Glutamatergic neuron (in vitro differentiated cells): ENCODE data around the gene CYFIP2. TPM values are rescaled to one million over a fixed set of nuclear protein-coding genes. Genes with fewer than 3 reads are reported as not detected.
"Not testable (repeated sequence)": the region's sequence is repeated elsewhere in the genome, so short reads cannot be mapped to it uniquely, and the experiment has no call there.

ENCODE experiments used
- DNase-seq: peaks from one replicate; pipeline ENCODE4 v3.0.0; 2022
- H3K27ac Mint-ChIP-seq: one replicate; pipeline ENCODE4 v1.8.0; 2020; ENCODE audit warnings: mild to moderate bottlenecking, mixed read lengths, inconsistent platforms; ENCODE audit not compliant: unreplicated experiment
- H3K27me3 Mint-ChIP-seq: one replicate; pipeline ENCODE4 v1.8.0; 2020; ENCODE audit warnings: mild to moderate bottlenecking, moderate library complexity, mixed read lengths, inconsistent platforms; ENCODE audit not compliant: unreplicated experiment
- H3K36me3 Mint-ChIP-seq: one replicate; pipeline ENCODE4 v1.8.0; 2020; ENCODE audit warnings: mild to moderate bottlenecking, mixed read lengths, inconsistent platforms; ENCODE audit not compliant: unreplicated experiment
- H3K4me1 Mint-ChIP-seq: one replicate; pipeline ENCODE4 v1.8.0; 2020; ENCODE audit warnings: mild to moderate bottlenecking, low read depth, mixed read lengths, inconsistent platforms; ENCODE audit not compliant: unreplicated experiment
- H3K4me3 Mint-ChIP-seq: one replicate; pipeline ENCODE4 v1.8.0; 2020; ENCODE audit warnings: mild to moderate bottlenecking, mixed read lengths, inconsistent platforms; ENCODE audit not compliant: unreplicated experiment
- H3K9me3 Mint-ChIP-seq: one replicate; pipeline ENCODE4 v1.8.0; 2020; ENCODE audit warnings: mild to moderate bottlenecking, moderate library complexity, mixed read lengths, inconsistent platforms; ENCODE audit not compliant: unreplicated experiment
- total RNA-seq: library from RNA; stranded (reverse); fragmentation: NEBNext Ultra II Directional; extraction: Animal tissue kit (Norgen Biotek cat#: 25700); gene quantifications from one replicate; pipeline ENCODE4 v1.2.1, GENCODE V29; 2021; ENCODE audit not compliant: unreplicated experiment
- TF ChIP-seq, protein P1 (sequence below): fragments of 200-600 bp; sonication (generic); IDR thresholded peaks from one replicate; pipeline ENCODE4 v1.5.0; 2021; ENCODE audit not compliant: partially characterized antibody, unreplicated experiment

CYFIP2 gene
- total RNA-seq, 1 donor from 2014 or later, result 120 TPM

DNA sequence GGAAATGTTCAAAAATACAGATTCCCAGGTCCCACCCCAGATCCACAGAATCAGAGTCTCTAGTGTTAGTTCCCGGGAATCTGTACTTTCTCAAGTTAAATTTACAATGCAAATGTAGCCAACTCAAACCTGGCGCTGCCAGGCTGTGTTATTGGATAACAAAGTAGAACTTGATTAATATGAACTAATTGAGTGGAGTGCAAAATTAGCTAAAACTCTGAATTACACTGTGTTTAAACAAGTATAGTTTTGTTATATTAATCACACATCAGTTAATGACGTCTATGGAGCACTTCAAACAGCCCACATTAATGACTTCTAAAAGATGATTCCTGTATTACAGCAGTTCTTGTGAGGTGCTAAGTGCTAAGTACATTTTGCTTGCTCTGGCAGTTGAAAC is 32.4 kb upstream of the CYFIP2 start:
- H3K4me1 Mint-ChIP-seq, result no peaks in the 10 kb centered on the region
- TF ChIP-seq, protein P1, sequence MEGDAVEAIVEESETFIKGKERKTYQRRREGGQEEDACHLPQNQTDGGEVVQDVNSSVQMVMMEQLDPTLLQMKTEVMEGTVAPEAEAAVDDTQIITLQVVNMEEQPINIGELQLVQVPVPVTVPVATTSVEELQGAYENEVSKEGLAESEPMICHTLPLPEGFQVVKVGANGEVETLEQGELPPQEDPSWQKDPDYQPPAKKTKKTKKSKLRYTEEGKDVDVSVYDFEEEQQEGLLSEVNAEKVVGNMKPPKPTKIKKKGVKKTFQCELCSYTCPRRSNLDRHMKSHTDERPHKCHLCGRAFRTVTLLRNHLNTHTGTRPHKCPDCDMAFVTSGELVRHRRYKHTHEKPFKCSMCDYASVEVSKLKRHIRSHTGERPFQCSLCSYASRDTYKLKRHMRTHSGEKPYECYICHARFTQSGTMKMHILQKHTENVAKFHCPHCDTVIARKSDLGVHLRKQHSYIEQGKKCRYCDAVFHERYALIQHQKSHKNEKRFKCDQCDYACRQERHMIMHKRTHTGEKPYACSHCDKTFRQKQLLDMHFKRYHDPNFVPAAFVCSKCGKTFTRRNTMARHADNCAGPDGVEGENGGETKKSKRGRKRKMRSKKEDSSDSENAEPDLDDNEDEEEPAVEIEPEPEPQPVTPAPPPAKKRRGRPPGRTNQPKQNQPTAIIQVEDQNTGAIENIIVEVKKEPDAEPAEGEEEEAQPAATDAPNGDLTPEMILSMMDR, result no peak
- H3K9me3 Mint-ChIP-seq, result no peaks in the 10 kb centered on the region
- no peaks in the 10 kb centered on the region for H3K36me3 Mint-ChIP-seq
- H3K4me3 Mint-ChIP-seq, result no peak overlapping the region
- no peaks in the 10 kb centered on the region for H3K27me3 Mint-ChIP-seq
- H3K27ac Mint-ChIP-seq, result no peak overlapping the region
- no peak for DNase-seq

DNA sequence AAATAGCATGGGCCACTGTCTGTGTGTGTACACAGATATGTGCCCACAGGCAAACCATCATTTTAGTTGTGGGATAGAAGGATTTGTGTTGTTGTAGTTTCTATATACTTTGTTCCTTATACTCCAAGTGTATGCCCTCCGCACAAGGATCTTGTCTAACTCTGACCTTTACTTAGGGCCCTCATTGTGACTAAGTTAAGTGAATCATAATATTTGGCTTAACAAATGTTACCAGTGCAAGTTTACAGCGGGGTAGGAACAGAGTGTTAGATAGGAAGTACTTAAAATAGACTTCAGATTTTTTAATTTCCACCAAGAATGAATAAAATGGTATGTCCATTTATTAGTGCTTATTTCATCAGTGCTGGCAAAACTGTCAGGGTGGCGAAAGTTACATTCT is 29.5 kb upstream of the CYFIP2 start:
- Mint-ChIP-seq H3K27me3 (no peaks in the 10 kb centered on the region), H3K9me3 (no peaks in the 10 kb centered on the region), H3K36me3 (no peaks in the 10 kb centered on the region), H3K4me3 (no peak overlapping the region), H3K4me1 (no peaks in the 10 kb centered on the region), H3K27ac (no peak overlapping the region)
- DNase-seq, result no peak
- TF ChIP-seq, protein P1, result no peak

DNA sequence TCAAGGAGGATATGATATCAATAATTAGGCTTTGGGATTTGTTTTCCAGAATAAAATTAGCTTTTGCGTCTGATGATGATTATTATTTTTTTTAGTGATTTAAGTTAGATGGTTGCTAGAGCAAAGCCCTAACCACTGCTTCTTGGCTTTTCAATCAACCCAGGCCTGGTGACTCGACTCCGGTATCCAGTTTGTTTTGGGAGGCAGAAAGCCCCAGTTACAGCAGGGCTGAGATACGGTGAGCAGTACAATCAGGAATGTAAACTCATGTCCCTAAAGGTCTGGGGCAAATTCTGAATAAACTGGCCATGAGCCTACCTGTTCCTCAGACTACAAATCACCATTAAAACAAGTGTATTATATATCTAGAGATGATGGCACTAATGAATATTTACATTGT is 24.4 kb upstream of the CYFIP2 start:
- TF ChIP-seq, protein P1, result no peak
- Mint-ChIP-seq H3K4me3 (no peak overlapping the region), H3K4me1 (no peaks in the 10 kb centered on the region), H3K27ac (no peak overlapping the region), H3K9me3 (no peaks in the 10 kb centered on the region), H3K36me3 (no peaks in the 10 kb centered on the region), H3K27me3 (no peaks in the 10 kb centered on the region)
- DNase-seq, result no peak

DNA sequence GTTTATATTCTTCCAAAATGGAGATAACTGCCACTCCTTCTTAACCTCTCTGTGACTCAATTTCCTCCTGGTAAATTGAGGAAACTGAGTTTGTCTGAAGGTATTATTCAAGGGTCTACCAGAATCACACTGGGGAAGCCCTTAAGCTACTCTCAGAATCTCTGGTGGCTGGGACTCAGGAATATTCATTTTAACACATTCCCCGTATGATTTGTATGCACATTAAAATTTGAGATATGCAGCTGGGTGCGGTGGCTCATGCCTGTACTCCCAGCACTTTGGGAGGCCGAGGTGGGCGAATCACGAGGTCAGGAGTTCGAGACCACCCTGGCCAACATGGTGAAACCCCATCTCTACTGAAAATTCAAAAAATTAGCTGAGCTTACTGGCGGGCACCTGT is 21.2 kb upstream of the CYFIP2 start:
- H3K4me1 Mint-ChIP-seq, H3K9me3 Mint-ChIP-seq: not testable (repeated sequence)

DNA sequence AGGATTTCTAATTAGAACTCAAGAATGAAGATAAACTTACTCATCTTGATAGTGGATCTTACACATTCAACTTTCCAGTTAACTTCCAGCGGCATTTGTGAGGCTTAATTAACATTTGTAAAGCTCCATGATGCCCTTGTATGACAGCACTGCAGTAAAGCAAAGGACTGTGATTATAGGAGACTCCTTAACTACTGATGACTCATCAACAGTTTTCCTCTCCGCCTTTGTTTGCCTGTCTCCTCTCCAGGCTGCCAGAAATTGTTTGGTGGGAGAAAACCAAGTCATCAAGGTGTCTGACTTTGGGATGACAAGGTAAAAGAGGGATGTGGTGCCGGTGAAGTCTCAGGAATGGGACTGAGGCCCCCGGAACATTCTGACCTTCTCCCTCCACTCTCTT is 20.4 kb upstream of the CYFIP2 start:
- Mint-ChIP-seq H3K27me3 (no peaks in the 10 kb centered on the region), H3K4me1 (no peaks in the 10 kb centered on the region), H3K27ac (no peak overlapping the region), H3K36me3 (no peaks in the 10 kb centered on the region), H3K4me3 (no peak overlapping the region), H3K9me3 (no peaks in the 10 kb centered on the region)
- DNase-seq, result no peak
- TF ChIP-seq, protein P1, result no peak

More for the DNA sequence above, 21.2 kb upstream of the CYFIP2 start:
- DNase-seq, H3K4me3 Mint-ChIP-seq, H3K36me3 Mint-ChIP-seq, H3K27me3 Mint-ChIP-seq, H3K27ac Mint-ChIP-seq: not testable (repeated sequence)

DNA sequence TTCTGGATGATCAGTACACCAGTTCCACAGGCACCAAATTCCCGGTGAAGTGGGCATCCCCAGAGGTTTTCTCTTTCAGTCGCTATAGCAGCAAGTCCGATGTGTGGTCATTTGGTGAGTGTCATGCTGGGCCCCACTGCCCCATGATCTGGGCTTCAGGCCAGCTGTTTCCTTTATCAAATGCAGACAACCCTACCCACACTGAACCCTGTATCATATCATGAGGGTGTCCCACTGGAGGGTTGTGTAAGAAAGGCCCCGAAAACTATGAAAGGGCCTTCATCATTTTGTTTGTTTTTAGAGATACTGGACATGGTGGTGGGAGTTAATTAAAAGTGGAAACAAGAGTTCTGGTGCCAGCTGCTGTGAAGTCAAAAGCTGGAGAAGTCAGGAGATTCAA is 20.0 kb upstream of the CYFIP2 start:
- H3K4me3 Mint-ChIP-seq, result no peak overlapping the region
- TF ChIP-seq, protein P1, result no peak
- no peaks in the 10 kb centered on the region for H3K27me3 Mint-ChIP-seq
- no peak for DNase-seq
- no peaks in the 10 kb centered on the region for H3K36me3 Mint-ChIP-seq
- H3K27ac Mint-ChIP-seq, result no peak overlapping the region
- no peaks in the 10 kb centered on the region for H3K4me1 Mint-ChIP-seq
- no peaks in the 10 kb centered on the region for H3K9me3 Mint-ChIP-seq
